Pancreas (tissue), 10 donors: ENCODE results near the gene TMEM135. TPM values are rescaled to one million over a fixed set of nuclear protein-coding genes. Genes with fewer than 3 reads are reported as not detected.

Source experiments
- ATAC-seq, 4 donors: fragments of 200-7000 bp; cut with Tn5 transposase; one replicate each; pipeline versions ENCODE4 v1.8.0 to v1.9.1; 2020; ENCODE audit warnings: mild to moderate bottlenecking in 4 of 4, moderate library complexity in 4 of 4
- DNase-seq, 6 donors: peaks; one replicate each; pipeline ENCODE4 v3.0.0-alpha.2; 2020
- FAIRE-seq: peaks from 2 replicates; lab custom pipeline; 2012; peaks lifted over from hg19 to GRCh38; lab: Jason Lieb, UNC
- H3K27ac ChIP-seq, 4 donors: fragments of 200-600 bp; sonication (generic); 1 replicate in 3 of 4; 2 replicates in 1 of 4; pipeline versions ENCODE4 v1.5.0 to v1.8.0; 2020
- H3K27me3 ChIP-seq, 4 donors: fragments of 200-600 bp; one replicate each; pipeline ENCODE4 v1.8.0; 2021
- H3K36me3 ChIP-seq, 3 donors: fragments of 200-600 bp; sonication (generic) in 1 of 3; one replicate each; pipeline versions ENCODE4 v1.5.0 to v1.8.0; 2020 to 2021
- H3K4me1 ChIP-seq, 3 donors: fragments of 200-600 bp; one replicate each; pipeline ENCODE4 v1.8.0; 2021
- H3K4me3 ChIP-seq, 4 donors: fragments of 200-600 bp; sonication (generic) in 2 of 4; one replicate each; pipeline versions ENCODE4 v1.5.0 to v1.8.0; 2020 to 2021
- H3K9me3 ChIP-seq, 4 donors: fragments of 200-600 bp; one replicate each; pipeline ENCODE4 v1.8.0; 2021
- CTCF ChIP-seq, 4 donors: fragments of 200-600 bp; sonication (generic) in 3 of 4; IDR thresholded peaks; one replicate each; pipeline versions ENCODE4 v1.5.0 to v1.8.0; 2021; ENCODE audit warnings: antibody characterized with exemption in 4 of 4
- WGBS, 2 donors: extraction: QIAGEN DNeasy Blood & Tissue Kit; methylation state at CpG; one replicate each; pipeline ENCODE4 v1.1.7; 2013; 5-methylcytosine and 5-hydroxymethylcytosine counted together
- intact Hi-C, 3 donors: fragments of 100-400 bp; cut with DNase I; formaldehyde crosslinking; loops; one replicate each; pipeline versions ENCODE4 v1.11.1 to v1.14.2; 2022
- polyA plus RNA-seq, 2 donors: library from polyadenylated mRNA; stranded (reverse); fragments of 200-250 nt; gene quantifications; one replicate each; pipeline ENCODE4 v1.2.3, GENCODE V29; 2013
- total RNA-seq, 6 donors: library from RNA; stranded (reverse); fragmentation: NEBNext Ultra II Directional in 4 of 6; extraction: Animal tissue kit (Norgen Biotek cat#: 25700) in 4 of 6; gene quantifications; one replicate each; pipeline versions ENCODE4 v1.2.1 to v1.2.4, GENCODE V29; 2021 to 2023
- donor health status: healthy with polysubstance abuse.
- donor health status: DM: no; HTN: no; CAD: no; lungs with moderate emphysema.
- donor health status: DM: no; HTN: no; CAD: no.
- donor health status: control.
- donor health status: control.
- donor health status: Bipolar disorder and iron deficiency.
- donor health status: DM: yes; HTN: yes; CAD: no.
- donor health status: DM: no; HTN: no; CAD: no.
- donor health status: DM: no; HTN: no; CAD: no.
- donor health status: DM: yes; HTN: yes; CAD: no.

The TMEM135 gene
- total and polyA plus RNA-seq, 8 donors = 2.6 to 10.1 (median 8.0) TPM

GRCh38 chr11:87322568-87322967 is 284.8 kb downstream of the TMEM135 start:
- no peaks in the 10 kb centered on the region for H3K4me1 ChIP-seq
- no peak for DNase-seq
- intact Hi-C loops = no loop called here
- no peak overlapping the region for H3K27ac ChIP-seq
- no peaks in the 10 kb centered on the region for H3K9me3 ChIP-seq
- 50 to 65% methylated on average over 1 of the region's 1 CpG for WGBS, 2 donors
- FAIRE-seq = no peak
- H3K36me3 ChIP-seq = peaks cover 0 to 9% (median 0%) of the 10 kb centered on the region in 3 donors
- no peak overlapping the region for H3K4me3 ChIP-seq
- no peak for ATAC-seq
- TF ChIP-seq CTCF (IDR thresholded peaks at IDR 0.05) = no peak
- no peaks in the 10 kb centered on the region for H3K27me3 ChIP-seq

GRCh38 chr11:87323899-87324298 is 286.2 kb downstream of the TMEM135 start:
- no peaks in the 10 kb centered on the region for H3K9me3 ChIP-seq
- 94 to 96% methylated on average over 5 of the region's 5 CpGs for WGBS, 2 donors
- H3K27me3 ChIP-seq = no peaks in the 10 kb centered on the region
- FAIRE-seq (no peak), DNase-seq (no peak), ATAC-seq (no peak)
- no peak for TF ChIP-seq CTCF (IDR thresholded peaks at IDR 0.05)
- no peaks in the 10 kb centered on the region for H3K4me1 ChIP-seq
- H3K36me3 ChIP-seq = peaks cover 0 to 9% (median 0%) of the 10 kb centered on the region in 3 donors
- no peak overlapping the region for H3K27ac ChIP-seq
- intact Hi-C loops = no loop called here
- no peak overlapping the region for H3K4me3 ChIP-seq

GRCh38 chr11:87324817-87325489 is 287.2 kb downstream of the TMEM135 start:
- H3K4me1 ChIP-seq = no peaks in the 10 kb centered on the region
- no peaks in the 10 kb centered on the region for H3K27me3 ChIP-seq
- no peaks in the 10 kb centered on the region for H3K9me3 ChIP-seq
- H3K4me3 ChIP-seq = no peak overlapping the region
- peaks cover 0 to 9% (median 0%) of the 10 kb centered on the region in 3 donors for H3K36me3 ChIP-seq
- no peak overlapping the region for H3K27ac ChIP-seq
- DNase-seq (no peak), FAIRE-seq (no peak), ATAC-seq (no peak)
- intact Hi-C loops = no loop called here
- TF ChIP-seq CTCF (IDR thresholded peaks at IDR 0.05) = no peak

- Histone ChIP-seq H3K9me3 (no peaks in the 10 kb centered on the region), H3K4me3 (no peak overlapping the region), H3K27ac (no peak overlapping the region), H3K4me1 (no peaks in the 10 kb centered on the region), H3K27me3 (no peaks in the 10 kb centered on the region), H3K36me3 (peaks cover 0 to 9% (median 0%) of the 10 kb centered on the region in 3 donors)
- ATAC-seq = no peak
- FAIRE-seq = no peak
- intact Hi-C loops = no loop called here
- DNase-seq = no peak
- TF ChIP-seq CTCF (IDR thresholded peaks at IDR 0.05) = no peak
- WGBS, 2 donors = 80 to 88% methylated on average over 3 of the region's 3 CpGs
These were observed 287.7 kb downstream of the TMEM135 start for GRCh38 chr11:87325490-87325872.

- no peaks in the 10 kb centered on the region for H3K9me3 ChIP-seq
- 86 to 91% methylated on average over 2 of the region's 2 CpGs for WGBS, 2 donors
- H3K27me3 ChIP-seq = no peaks in the 10 kb centered on the region
- H3K27ac ChIP-seq = no peak overlapping the region
- no peak for ATAC-seq
- no peaks in the 10 kb centered on the region for H3K4me1 ChIP-seq
- TF ChIP-seq CTCF (IDR thresholded peaks at IDR 0.05) = no peak
- no peak for FAIRE-seq
- no peak for DNase-seq
- intact Hi-C loops = no loop called here
- no peak overlapping the region for H3K4me3 ChIP-seq
- peaks cover 0 to 3% (median 0%) of the 10 kb centered on the region in 3 donors for H3K36me3 ChIP-seq
These were observed 288.9 kb downstream of the TMEM135 start for GRCh38 chr11:87326594-87326993.
